Activated CD8-positive, alpha-beta memory T cell treated with anti-CD3 and anti-CD28 coated beads for 36 hours (primary cell): ENCODE results near the gene RP9. TPM values are rescaled to one million over a fixed set of nuclear protein-coding genes. Genes with fewer than 3 reads are reported as not detected.

Experiments used
- CTCF ChIA-PET: fragments of 350-600 bp; sonication (Branson Sonifier 250); formaldehyde crosslinking; loops from one replicate; lab custom pipeline; 2021; ENCODE audit warnings: antibody characterized with exemption; lab: Charles Lee
- POLR2A ChIA-PET: fragments of 350-600 bp; sonication (Branson Sonifier 250); formaldehyde crosslinking; loops from one replicate; lab custom pipeline; 2021; ENCODE audit warnings: antibody characterized with exemption; lab: Charles Lee
- total RNA-seq, 2 experiments: library from RNA; stranded (reverse); gene quantifications; one replicate each; pipeline ENCODE4 v1.2.3, GENCODE V29; 2021

Gene RP9, protein sequence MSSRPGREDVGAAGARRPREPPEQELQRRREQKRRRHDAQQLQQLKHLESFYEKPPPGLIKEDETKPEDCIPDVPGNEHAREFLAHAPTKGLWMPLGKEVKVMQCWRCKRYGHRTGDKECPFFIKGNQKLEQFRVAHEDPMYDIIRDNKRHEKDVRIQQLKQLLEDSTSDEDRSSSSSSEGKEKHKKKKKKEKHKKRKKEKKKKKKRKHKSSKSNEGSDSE
- total RNA-seq, result 10 to 100 TPM; 22.0 to 23.2 TPM

DNA sequence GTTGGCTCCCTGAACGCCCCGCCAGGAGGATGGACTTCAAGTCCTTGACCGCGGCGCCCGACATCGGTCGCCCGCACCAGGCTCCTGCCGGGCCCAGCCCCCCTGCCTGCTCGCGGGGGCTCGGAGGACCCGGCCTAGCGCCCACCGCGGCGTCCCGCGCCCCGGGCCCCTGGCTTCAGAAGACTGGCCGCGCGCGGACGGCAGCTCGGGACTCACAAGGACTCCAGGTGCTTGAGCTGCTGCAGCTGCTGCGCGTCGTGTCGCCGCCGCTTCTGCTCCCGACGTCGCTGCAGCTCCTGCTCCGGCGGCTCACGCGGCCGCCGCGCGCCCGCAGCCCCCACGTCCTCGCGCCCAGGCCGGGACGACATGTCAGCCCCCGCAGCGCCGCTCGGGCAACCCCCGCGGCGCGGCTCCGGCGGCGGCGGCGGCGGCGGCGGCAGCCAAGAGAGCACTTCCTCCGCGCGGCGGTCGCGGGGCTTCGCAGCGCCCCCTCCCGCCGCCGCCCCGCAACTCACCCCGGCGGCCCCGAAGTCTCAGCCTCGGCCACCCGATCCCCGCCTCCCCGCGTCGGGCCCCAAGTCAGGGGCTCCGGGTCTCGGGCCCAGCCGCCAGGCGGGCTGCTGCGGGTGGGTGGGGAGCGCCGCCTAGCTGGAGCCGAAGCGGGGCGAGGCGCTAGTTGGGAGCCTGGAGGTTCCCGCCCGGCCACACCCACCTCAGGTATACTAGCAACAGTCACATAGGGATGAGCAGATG is at the start of gene RP9:
Gene RP9, minus strand, starts transcription at position 400 of the 753 bp plus-strand sequence. Its CDS starts 32 bp downstream, at position 368.
- ChIA-PET CTCF (interaction anchor here (0.6 to 2.1 kb wide), 10 partner anchors 9 to 263 kb away, joined by 3 to 6 read pairs (median 3); partner anchors contain the start of gene NT5C3A), POLR2A (interaction anchor here (0.6 to 2.3 kb wide), 2 partner anchors 24 to 47 kb away, joined by 3 to 10 read pairs; partner anchors contain the start of gene NT5C3A)

DNA sequence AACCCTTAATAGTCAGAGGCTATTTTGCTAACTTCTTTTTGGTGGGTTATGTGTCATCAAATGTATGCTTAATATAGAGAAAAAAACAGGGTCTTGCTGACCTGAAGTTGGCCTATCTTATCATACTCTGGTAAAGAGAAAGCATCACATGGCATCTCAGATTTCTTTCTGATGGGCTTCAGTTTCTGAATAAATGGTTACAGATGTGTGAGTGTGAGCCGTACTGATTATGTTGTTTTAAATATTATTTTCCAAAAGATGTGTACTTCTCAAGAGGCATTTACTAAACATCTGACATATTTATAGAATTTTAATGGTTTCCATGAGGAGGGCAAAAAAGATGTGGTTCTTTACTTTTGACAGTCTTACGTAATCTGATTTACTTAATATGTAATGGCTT is 48.6 kb upstream of the RP9 start:
- ChIA-PET CTCF (no interaction called here), POLR2A (no interaction called here)

DNA sequence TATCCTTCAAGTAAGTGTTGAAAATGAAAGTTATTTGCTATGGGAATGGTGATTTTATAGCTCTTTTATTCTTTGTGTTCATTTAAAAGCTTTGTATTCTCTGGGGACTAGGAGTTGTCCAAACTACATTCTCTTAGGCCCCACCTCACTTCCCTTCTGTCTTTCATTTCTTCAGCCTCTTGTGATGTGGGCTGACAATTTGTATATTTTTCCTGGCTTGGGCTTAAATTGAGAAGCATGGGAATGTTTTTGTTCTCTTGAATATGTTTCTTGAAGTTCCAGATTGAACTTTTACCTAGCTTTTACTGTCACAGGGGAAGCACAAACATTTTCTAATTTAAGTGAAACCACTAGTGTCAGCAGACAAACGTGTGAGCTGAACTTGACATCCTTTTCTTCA is 48.1 kb upstream of the RP9 start:
- CTCF ChIA-PET, result no interaction called here
- POLR2A ChIA-PET, result no interaction called here

DNA sequence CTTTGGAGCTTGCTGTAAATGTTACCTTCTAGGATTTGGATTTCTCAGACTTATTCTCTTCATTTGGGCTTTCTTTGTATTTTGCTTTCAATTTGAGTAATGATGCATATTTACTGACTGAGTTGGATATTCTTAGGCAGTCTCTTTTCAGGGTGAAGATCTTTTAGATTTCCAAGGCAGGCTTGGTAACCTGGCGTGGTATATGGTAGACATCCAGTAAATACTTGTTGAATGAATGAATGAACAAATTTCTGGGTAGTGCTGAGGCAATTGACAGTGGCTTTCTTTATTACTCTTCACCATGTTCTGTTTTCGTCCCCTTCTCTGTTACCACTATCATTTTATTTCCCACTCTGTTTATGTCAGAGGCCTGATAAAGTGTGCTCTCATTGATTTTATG is 47.2 kb upstream of the RP9 start:
- POLR2A ChIA-PET, result no interaction called here
- CTCF ChIA-PET, result interaction anchor here (0.6 kb wide), 1 partner anchor 10 kb away, joined by 4 read pairs; no protein-coding TSS in a partner anchor

DNA sequence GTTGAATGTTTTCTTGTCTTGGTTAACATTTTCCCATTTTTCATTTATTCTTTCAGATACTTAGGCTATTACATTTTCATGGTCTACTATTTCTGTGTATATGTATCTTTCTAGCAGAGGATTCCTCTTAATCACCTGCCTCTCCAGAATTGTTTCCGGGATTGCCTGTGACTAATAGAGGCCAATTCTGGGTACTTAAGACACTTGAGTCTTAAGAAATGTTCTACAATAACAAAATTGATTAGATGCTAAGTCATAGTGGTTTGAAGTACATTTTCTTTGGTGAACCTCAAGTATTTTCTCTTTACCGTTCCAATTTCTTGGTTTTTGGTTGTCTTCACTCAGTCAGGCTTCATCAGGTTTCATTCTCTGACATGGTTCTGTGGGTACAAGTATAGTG is 46.6 kb upstream of the RP9 start:
- ChIA-PET POLR2A (no interaction called here), CTCF (interaction anchor here (0.6 kb wide), 1 partner anchor 11 kb away, joined by 4 read pairs; no protein-coding TSS in a partner anchor)

DNA sequence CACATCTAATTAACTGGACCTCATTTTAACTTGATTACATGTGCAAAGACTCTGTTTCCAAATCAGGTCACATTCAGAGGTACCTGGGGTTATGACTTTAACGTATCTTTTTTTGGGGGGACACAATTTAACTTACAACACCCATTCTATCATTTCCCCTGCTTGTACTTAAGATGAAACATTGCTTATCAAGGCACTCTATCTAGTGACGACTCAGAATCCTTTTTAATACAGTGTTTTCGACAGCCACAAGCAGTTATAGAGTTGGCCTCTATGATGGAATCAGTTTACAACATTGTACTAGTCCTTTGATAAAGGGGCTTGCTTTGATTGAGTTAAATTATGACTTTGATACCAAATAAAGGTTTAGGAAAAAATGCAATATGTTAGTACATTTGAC is 42.9 kb upstream of the RP9 start:
- POLR2A ChIA-PET, result no interaction called here
- CTCF ChIA-PET, result interaction anchor here (0.7 to 1.1 kb wide), 2 partner anchors 607 to 1741 kb away, joined by 4 read pairs; no protein-coding TSS in a partner anchor

DNA sequence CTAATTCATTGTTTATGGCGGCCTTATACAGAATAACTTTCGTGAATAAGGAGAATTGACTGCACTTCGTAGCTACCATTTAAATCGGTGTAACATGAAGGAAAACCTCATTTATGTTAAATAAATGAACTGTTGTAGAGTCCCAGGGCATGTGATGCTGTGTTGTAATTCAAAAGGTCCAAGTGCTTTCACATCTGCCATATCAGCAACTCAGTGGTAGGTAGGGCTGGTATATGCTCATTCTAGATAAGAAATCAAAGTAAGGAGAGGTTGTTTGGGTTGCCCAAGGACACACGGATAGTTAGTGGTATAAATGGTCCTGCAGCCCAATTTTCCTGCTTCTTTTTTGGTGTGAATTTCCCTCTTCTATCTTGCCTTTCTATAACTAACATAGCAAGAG is 36.0 kb upstream of the RP9 start:
- ChIA-PET POLR2A (no interaction called here), CTCF (no interaction called here)

DNA sequence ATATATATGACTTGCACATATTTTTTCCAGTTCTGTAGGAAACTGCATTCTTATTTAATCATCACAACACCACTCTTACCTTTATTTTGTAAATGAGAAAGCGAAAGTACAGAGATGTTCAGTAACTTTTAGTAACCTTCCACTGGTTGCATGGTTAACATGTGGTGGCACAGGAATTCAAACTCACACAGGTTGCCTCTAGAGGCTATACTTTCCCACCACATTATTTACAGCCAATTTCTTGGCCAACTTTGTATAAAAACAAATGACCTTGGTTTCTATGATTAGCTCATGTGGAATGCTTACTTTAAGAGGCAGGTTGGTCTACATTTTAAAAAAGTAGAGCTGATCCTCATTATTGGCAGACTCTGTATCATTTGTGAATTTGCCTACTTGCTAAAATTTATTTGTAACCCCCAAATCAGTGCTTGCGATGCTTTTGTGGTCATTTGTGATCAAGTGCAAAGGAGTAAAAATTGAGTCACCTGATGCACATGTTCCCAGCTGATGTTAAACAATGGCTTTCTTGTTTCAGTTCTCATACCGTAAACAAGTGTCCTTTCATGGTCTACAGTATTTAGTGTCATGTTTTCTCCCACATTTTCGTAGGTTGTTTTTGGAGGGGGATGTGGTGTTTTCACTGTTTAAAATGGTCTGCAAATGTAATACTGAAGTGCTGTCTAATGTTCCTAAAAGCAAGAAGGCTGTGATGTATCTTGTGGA is 35.0 kb upstream of the RP9 start:
- POLR2A ChIA-PET, result no interaction called here
- CTCF ChIA-PET, result no interaction called here

DNA sequence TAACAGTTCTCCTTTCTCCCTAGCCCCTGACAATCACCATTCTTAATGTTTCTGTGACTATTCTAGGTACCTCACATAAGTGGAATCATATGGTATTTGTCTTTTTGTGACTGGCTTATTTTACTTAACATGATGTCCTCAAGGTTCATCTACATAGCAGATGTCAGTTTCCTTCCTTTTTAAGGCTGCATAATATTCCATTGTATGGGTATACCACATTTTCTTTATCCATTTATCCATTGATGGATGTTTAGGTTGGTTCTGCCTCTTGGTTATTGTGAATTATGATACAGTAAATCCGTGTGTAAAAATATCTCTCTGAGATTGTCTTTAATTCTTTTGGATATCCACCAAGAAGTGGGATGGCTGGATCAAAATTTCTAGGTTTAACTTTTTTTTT is 33.4 kb upstream of the RP9 start:
- CTCF ChIA-PET, result no interaction called here
- POLR2A ChIA-PET, result no interaction called here

DNA sequence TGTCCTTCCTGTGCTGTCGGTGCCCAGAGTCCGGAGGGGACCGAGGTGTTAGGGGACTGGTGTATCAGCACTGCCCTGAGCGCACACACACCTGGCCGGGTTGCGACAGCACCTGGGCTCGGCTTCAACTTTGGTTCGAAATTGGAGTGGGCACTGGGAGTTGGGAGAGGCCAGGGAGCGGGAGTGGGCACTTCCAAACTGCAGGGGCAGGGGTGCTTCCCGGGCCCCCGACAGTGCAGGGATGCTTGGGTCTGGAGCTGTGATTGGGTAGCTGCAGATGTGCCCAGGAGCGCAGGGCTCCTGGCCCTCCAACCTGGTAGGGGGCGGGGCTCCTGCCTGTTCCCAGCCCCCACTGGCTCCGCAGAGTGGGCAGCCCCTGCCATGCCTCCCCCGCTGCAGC is 27.9 kb upstream of the RP9 start:
- CTCF ChIA-PET, result no interaction called here
- POLR2A ChIA-PET, result no interaction called here

DNA sequence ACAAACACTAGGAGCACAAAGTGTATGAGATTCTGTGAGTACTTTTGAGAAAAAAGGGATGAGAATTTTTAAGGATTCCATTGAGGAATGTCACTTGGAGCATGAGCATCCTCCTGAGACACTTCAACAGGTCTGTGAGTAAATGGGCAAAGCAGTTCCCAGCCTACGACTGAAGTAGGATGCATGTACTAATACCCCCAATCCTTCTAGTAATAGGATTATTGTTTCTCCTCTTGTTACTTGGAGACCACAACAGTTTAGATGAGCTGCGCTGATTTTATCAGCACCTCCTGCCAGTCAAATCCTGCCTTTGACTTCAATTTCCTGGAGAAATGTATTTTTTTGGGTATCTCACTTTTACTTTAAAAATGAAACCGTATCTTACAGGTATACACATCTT is 21.0 kb upstream of the RP9 start:
- ChIA-PET POLR2A (interaction anchor here (0.7 kb wide), 2 partner anchors 402 to 634 kb away, joined by 3 read pairs; no protein-coding TSS in a partner anchor), CTCF (interaction anchor here (0.7 kb wide), 1 partner anchor 21 kb away, joined by 3 read pairs; the partner anchor contains the start of gene RP9)

DNA sequence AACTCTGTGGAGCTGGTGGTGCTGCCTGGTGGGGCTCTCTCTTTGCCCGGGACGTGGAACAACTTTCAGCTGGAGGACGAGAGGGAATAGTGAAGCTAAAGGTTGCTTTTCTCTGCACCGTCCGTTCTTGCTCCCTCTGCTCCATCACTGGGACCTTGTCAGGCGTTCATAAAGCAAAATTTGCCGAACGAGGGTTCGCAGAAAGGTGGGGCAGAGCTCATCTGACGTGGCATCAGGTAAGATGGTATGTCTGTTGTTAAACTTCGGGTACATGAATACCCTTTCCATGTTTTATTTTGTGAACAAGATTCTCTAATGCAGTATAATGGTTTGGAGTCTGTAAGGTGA is 20.6 kb upstream of the RP9 start:
- CTCF ChIA-PET, result interaction anchor here (0.7 to 0.9 kb wide), 2 partner anchors 21 to 114 kb away, joined by 3 read pairs; partner anchors contain the start of gene RP9
- POLR2A ChIA-PET, result interaction anchor here (0.7 kb wide), 2 partner anchors 401 to 634 kb away, joined by 3 read pairs; no protein-coding TSS in a partner anchor

DNA sequence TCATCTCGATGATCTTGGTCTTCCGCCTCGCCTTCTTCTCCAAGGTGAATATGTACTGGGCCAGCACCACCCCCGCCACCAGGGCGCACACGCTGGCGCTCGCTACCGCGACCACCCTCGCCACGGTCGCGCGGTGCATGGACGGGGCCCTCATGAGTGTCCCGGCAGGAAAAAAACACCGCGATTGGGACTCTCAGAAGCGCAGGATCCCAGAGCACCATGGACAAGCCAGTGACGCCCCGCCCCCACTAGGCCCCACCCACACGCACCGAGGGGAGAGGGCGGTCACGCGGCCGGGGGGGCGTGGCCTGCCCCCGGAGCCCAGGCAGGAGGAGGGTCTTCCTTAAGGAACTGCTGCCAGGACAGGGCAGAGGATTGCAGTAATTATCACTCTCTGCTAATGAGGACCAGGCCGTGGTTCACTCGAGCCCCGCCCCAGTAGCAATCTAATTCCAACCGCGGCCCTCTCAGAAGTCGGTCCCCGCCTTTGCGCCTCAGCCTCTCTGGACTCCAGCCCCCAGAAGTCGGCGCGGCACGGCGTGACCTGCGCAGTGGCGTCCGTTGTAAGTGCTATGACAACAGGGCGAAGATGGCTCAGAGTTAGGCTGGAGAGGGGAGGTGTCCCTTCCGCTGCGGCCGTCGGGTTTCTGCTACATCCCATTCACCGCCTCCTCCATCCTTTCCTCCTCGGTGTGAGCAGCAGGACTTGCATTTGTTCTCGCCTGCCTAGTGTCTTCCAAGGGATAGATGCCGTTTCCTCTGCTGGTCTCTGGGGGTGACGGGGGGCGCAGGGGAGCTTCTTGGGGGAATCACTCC is 20.0 kb upstream of the RP9 start, which contains the start of gene BBS9:
Gene BBS9, plus strand, starts transcription at position 575 of the 816 bp plus-strand sequence. CDS start 16,689 bp downstream, outside the sequence.
- POLR2A ChIA-PET, result interaction anchor here (0.7 kb wide), 2 partner anchors 401 to 633 kb away, joined by 3 read pairs; no protein-coding TSS in a partner anchor
- CTCF ChIA-PET, result interaction anchor here (0.9 kb wide), 1 partner anchor 113 kb away, joined by 3 read pairs; no protein-coding TSS in a partner anchor

DNA sequence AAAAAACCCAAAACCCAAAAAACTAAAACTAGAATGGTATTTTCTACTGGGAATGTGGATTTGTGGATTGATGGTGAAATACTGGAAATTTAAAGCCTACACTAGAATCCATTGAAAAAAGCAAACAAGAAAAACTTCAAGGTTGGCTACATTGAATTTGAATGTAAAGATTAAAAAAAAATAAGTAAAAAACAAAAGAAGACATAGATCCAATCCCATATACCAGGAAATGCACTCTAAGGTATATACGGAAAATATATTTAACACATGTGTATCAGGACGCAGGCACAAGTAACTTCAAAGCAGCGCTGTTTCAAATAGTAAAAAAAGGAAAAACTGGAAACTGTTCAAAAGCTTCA is 19.4 kb upstream of the RP9 start:
- POLR2A ChIA-PET, result no interaction called here

DNA sequence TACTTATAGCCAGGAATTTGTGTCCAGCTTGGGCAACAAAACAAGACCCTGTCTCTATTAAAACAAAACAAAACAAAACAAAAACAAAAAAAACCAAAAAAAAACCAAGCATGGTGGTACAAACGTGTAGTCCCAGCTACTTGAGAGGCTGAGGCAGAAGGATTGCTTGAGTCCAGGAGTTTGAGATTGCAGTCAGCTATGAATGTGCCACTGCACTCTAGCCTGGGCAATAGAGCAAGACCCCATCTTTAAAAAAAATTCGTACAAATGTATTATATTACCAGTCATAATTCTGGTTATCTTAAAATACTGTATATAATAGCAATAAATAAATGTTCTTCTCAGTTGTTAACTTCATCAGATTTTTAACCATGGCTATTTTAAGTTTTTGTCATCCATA is 17.9 kb upstream of the RP9 start:
- ChIA-PET POLR2A (no interaction called here), CTCF (interaction anchor here (1.3 kb wide), 1 partner anchor 17 kb away, joined by 5 read pairs; no protein-coding TSS in a partner anchor)

More for the DNA sequence above, 19.4 kb upstream of the RP9 start:
- CTCF ChIA-PET, result interaction anchor here (0.9 kb wide), 1 partner anchor 113 kb away, joined by 3 read pairs; no protein-coding TSS in a partner anchor

DNA sequence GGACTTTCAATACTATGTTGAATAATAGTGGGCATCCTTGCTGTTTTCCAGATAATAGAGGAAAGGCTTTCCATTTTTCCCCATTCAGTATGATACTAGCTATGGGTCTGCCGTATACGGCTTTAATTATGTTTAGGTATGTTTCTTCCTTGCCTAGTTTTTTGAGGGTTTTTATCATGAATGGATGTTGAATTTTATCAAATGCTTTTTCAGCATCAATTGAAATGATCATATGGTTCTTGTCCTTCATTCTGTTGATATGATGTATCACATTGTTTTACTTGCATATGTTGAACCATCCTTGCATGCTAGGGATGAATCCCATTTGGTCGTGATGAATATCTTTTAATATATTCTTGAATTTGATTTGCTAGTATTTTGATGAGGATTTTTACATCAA is 9.2 kb upstream of the RP9 start:
- CTCF ChIA-PET, result no interaction called here
- POLR2A ChIA-PET, result no interaction called here

DNA sequence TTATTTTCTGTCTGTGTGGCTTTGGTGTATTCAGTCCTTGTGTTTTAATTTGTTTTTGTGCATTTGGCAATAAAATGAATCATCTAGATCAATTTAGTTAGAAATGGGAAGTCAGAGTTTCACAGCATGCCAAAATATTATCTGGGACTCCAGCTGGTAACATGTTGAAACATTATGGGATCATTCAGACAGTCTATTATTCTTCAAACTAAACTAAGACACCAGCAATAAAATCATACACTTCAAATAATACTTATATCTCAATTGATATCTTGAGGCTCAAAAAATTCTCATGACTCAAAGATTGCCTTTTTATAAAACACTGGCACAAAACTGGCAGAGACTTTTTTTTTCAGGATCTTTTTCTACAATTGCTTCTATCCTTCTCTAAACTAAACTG is 5.8 kb upstream of the RP9 start:
- POLR2A ChIA-PET, result no interaction called here
- CTCF ChIA-PET, result no interaction called here

DNA sequence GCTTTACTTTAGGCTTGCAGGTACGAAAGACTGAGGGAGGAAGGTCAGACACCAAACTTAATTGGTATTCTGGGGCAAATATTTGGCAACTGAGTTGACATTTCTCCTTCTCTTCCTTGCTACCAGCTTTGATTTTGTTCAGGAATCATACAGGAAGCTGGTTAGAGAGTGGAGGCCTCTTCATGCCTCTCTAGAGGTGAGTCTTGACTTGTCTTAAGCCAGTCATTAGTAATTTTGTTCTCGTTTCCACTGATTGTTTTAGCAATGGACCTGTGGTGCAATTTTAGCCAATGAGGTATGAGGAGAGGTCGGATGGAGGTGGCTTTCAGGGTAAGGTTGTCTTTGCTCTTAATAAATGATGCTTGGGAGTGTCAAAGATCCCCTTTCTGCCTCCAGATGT is 2.4 kb upstream of the RP9 start:
- CTCF ChIA-PET, result interaction anchor here (0.9 to 2.1 kb wide), 2 partner anchors 16 to 20 kb away, joined by 3 to 5 read pairs; no protein-coding TSS in a partner anchor

More for the DNA sequence above, 2.4 kb upstream of the RP9 start:
- POLR2A ChIA-PET, result no interaction called here
